ENCODE results near the gene KRAS.

DNA sequence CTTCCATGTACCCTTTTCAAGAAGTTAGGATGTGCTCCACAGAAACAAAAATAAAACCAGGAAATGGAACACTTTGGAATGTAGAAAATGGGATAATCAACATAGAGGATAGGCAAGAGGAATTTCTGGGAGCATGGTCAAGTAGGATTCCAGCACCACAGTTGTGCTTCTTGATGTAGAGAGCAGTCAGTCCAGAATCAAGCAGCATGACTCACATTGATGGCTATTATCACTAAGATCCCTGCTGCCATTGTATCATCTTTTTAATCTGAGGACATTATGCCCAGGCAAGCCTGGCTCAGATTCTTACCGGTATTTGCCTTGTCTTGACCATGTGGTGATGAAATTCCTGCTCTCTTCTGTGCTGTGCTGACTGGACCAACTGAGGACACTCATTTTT is 50.0 kb downstream of the KRAS start:
- TF ChIP-seq, protein P1, sequence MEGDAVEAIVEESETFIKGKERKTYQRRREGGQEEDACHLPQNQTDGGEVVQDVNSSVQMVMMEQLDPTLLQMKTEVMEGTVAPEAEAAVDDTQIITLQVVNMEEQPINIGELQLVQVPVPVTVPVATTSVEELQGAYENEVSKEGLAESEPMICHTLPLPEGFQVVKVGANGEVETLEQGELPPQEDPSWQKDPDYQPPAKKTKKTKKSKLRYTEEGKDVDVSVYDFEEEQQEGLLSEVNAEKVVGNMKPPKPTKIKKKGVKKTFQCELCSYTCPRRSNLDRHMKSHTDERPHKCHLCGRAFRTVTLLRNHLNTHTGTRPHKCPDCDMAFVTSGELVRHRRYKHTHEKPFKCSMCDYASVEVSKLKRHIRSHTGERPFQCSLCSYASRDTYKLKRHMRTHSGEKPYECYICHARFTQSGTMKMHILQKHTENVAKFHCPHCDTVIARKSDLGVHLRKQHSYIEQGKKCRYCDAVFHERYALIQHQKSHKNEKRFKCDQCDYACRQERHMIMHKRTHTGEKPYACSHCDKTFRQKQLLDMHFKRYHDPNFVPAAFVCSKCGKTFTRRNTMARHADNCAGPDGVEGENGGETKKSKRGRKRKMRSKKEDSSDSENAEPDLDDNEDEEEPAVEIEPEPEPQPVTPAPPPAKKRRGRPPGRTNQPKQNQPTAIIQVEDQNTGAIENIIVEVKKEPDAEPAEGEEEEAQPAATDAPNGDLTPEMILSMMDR (IDR thresholded peaks at IDR 0.05; ENCODE audit: low read depth, low read length, missing input control) = no peak
- TF ChIP-seq, protein P2, sequence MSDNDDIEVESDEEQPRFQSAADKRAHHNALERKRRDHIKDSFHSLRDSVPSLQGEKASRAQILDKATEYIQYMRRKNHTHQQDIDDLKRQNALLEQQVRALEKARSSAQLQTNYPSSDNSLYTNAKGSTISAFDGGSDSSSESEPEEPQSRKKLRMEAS (IDR thresholded peaks at IDR 0.05) = no peak
- no peak for TF ChIP-seq RXRA (IDR thresholded peaks at IDR 0.05)
- TF ChIP-seq SP1 (IDR thresholded peaks at IDR 0.05) = no peak

Data from liver (tissue), 3 donors.